H9 (cell line): Measurements from ENCODE around the gene ALMS1. TPM values are rescaled to one million over a fixed set of nuclear protein-coding genes. Genes with fewer than 3 reads are reported as not detected.

Experiments
- DNase-seq: peaks from one replicate; pipeline ENCODE4 v3.0.0-alpha.2; 2017
- H2AFZ ChIP-seq: one replicate; pipeline ENCODE4 v1.6.1; 2013; ENCODE audit warnings: mild to moderate bottlenecking, low read length, control low read depth, moderate library complexity
- H2AK5ac ChIP-seq: 2 replicates; pipeline ENCODE4 v1.6.1; 2013; ENCODE audit warnings: low read length, control low read depth, mixed read lengths; ENCODE audit not compliant: insufficient read length
- H2BK120ac ChIP-seq: one replicate; pipeline ENCODE4 v1.6.1; 2013; ENCODE audit warnings: low read depth, mild to moderate bottlenecking, low read length, control low read depth, inconsistent platforms; ENCODE audit not compliant: poor library complexity, severe bottlenecking
- H2BK12ac ChIP-seq: 2 replicates; pipeline ENCODE4 v1.6.1; 2013; ENCODE audit warnings: low read length, control low read depth, mixed read lengths, low read depth; ENCODE audit not compliant: insufficient read length
- H2BK15ac ChIP-seq: 2 replicates; pipeline ENCODE4 v1.6.1; 2013; ENCODE audit warnings: low read depth, low read length, control low read depth
- H2BK20ac ChIP-seq: one replicate; pipeline ENCODE4 v1.6.1; 2013; ENCODE audit warnings: low read depth, mild to moderate bottlenecking, low read length, control low read depth, inconsistent platforms; ENCODE audit not compliant: poor library complexity, severe bottlenecking
- H2BK5ac ChIP-seq: 2 replicates; pipeline ENCODE4 v1.6.1; 2013; ENCODE audit warnings: low read length, control low read depth, mixed read lengths; ENCODE audit not compliant: insufficient read length
- H3K14ac ChIP-seq: 2 replicates; pipeline ENCODE4 v1.6.1; 2013; ENCODE audit warnings: low read length, control low read depth; ENCODE audit not compliant: insufficient read depth
- H3K18ac ChIP-seq: 2 replicates; pipeline ENCODE4 v1.6.1; 2013; ENCODE audit warnings: low read depth, mild to moderate bottlenecking, mixed read lengths, low read length, control low read depth; ENCODE audit not compliant: insufficient read length
- H3K23ac ChIP-seq: 2 replicates; pipeline ENCODE4 v1.6.1; 2013; ENCODE audit warnings: low read length, control low read depth, mixed read lengths, low read depth; ENCODE audit not compliant: insufficient read length
- H3K23me2 ChIP-seq: 2 replicates; pipeline ENCODE4 v1.6.1; 2013; ENCODE audit warnings: low read depth, mild to moderate bottlenecking, mixed read lengths, low read length, control low read depth; ENCODE audit not compliant: insufficient read length, poor library complexity, severe bottlenecking
- H3K27ac ChIP-seq: 2 replicates; pipeline ENCODE4 v1.5.1; 2013; ENCODE audit warnings: low read length, control low read depth, mixed read lengths, low read depth; ENCODE audit not compliant: insufficient read length
- H3K27me3 ChIP-seq: 2 replicates; pipeline ENCODE4 v1.6.1; 2013; ENCODE audit warnings: low read length, control low read depth, inconsistent platforms; ENCODE audit not compliant: insufficient read depth
- H3K4ac ChIP-seq: 2 replicates; pipeline ENCODE4 v1.6.1; 2013; ENCODE audit warnings: low read depth, mild to moderate bottlenecking, control low read depth, inconsistent platforms, low read length, moderate library complexity
- H3K4me1 ChIP-seq: 2 replicates; pipeline ENCODE4 v1.6.1; 2013; ENCODE audit warnings: low read length, control low read depth, inconsistent platforms; ENCODE audit not compliant: insufficient read depth
- H3K4me2 ChIP-seq: 2 replicates; pipeline ENCODE4 v1.6.1; 2013; ENCODE audit warnings: low read length, control low read depth, mixed read lengths; ENCODE audit not compliant: insufficient read length, insufficient read depth
- H3K56ac ChIP-seq: 2 replicates; pipeline ENCODE4 v1.6.1; 2013; ENCODE audit warnings: low read depth, mild to moderate bottlenecking, mixed read lengths, low read length, control low read depth; ENCODE audit not compliant: insufficient read length
- H3K79me1 ChIP-seq: 2 replicates; pipeline ENCODE4 v1.6.1; 2013; ENCODE audit warnings: low read depth, mild to moderate bottlenecking, moderate library complexity, low read length, control low read depth, inconsistent platforms; ENCODE audit not compliant: insufficient read depth, poor library complexity, severe bottlenecking
- H3K79me2 ChIP-seq: 2 replicates; pipeline ENCODE4 v1.6.1; 2013; ENCODE audit warnings: low read length, control low read depth, inconsistent platforms; ENCODE audit not compliant: insufficient read depth
- H3K9ac ChIP-seq: 2 replicates; pipeline ENCODE4 v1.6.1; 2013; ENCODE audit warnings: low read length, control low read depth, mixed read lengths; ENCODE audit not compliant: insufficient read length; ENCODE audit errors: extremely low read depth
- H3K9me3 ChIP-seq: one replicate; pipeline ENCODE4 v1.6.1; 2013; ENCODE audit warnings: low read depth, low read length, inconsistent platforms; ENCODE audit not compliant: control insufficient read depth
- H3T11ph ChIP-seq: one replicate; pipeline ENCODE4 v1.6.1; 2013; ENCODE audit warnings: mild to moderate bottlenecking, low read length, control low read depth, inconsistent platforms
- H4K20me1 ChIP-seq: one replicate; pipeline ENCODE4 v1.6.1; 2013; ENCODE audit not compliant: control insufficient read depth, insufficient read length, insufficient read depth
- H4K5ac ChIP-seq: 2 replicates; pipeline ENCODE4 v1.6.1; 2013; ENCODE audit warnings: low read depth, mild to moderate bottlenecking, mixed read lengths, low read length, control low read depth; ENCODE audit not compliant: insufficient read length
- H4K8ac ChIP-seq: replicated peaks from 2 replicates; pipeline ENCODE4 v1.6.1; 2013; ENCODE audit warnings: low read length, control low read depth, mixed read lengths, low read depth; ENCODE audit not compliant: insufficient read length
- H4K91ac ChIP-seq: 2 replicates; pipeline ENCODE4 v1.6.1; 2013; ENCODE audit warnings: low read depth, mild to moderate bottlenecking, moderate library complexity, mixed read lengths, low read length, control low read depth; ENCODE audit not compliant: insufficient read length
- H3K27ac Mint-ChIP-seq, 3 experiments: 2 replicates in 2 of 3; 3 replicates in 1 of 3; pipeline ENCODE4 v1.8.0; 2020 to 2021; ENCODE audit warnings: mixed read lengths in 3 of 3, mild to moderate bottlenecking in 1 of 3, moderate library complexity in 1 of 3
- H3K27me3 Mint-ChIP-seq: 2 replicates; pipeline ENCODE4 v1.8.0; 2021; ENCODE audit warnings: low read depth, mild to moderate bottlenecking, moderate library complexity, mixed read lengths
- H3K36me3 Mint-ChIP-seq, 3 experiments: 2 replicates in 2 of 3; 3 replicates in 1 of 3; pipeline ENCODE4 v1.8.0; 2020 to 2021; ENCODE audit warnings: low read depth in 3 of 3, mixed read lengths in 3 of 3; ENCODE audit not compliant: insufficient read depth in 1 of 3
- H3K4me1 Mint-ChIP-seq, 2 experiments: 2 replicates each; pipeline ENCODE4 v1.8.0; 2020; ENCODE audit warnings: mixed read lengths in 2 of 2
- H3K4me3 Mint-ChIP-seq, 2 experiments: 2 replicates in 1 of 2; 3 replicates in 1 of 2; pipeline ENCODE4 v1.8.0; 2020 to 2021; ENCODE audit warnings: mild to moderate bottlenecking in 2 of 2, mixed read lengths in 2 of 2, moderate library complexity in 1 of 2
- H3K9me3 Mint-ChIP-seq, 2 experiments: 2 replicates in 1 of 2; 3 replicates in 1 of 2; pipeline ENCODE4 v1.8.0; 2020; ENCODE audit warnings: mild to moderate bottlenecking in 2 of 2, mixed read lengths in 2 of 2, moderate library complexity in 1 of 2
- WGBS: extraction: QIAGEN DNeasy Blood & Tissue Kit; methylation state at CpG from one replicate; pipeline ENCODE4 v1.1.7; 2013; ENCODE audit warnings: missing lambda C conversion rate, low lambda C conversion rate, mixed read lengths; ENCODE audit not compliant: insufficient read length; ENCODE audit errors: extremely low coverage; 5-methylcytosine and 5-hydroxymethylcytosine counted together
- total RNA-seq: library from RNA; stranded (reverse); gene quantifications from 2 replicates; pipeline ENCODE4 v1.2.1, GENCODE V29; 2021
- TF ChIP-seq, protein P1 (sequence below): fragments of 200-600 bp; sonication (generic); conservative IDR thresholded peaks from 3 replicates; pipeline ENCODE4 v1.8.0; 2021; ENCODE audit warnings: antibody characterized with exemption, mild to moderate bottlenecking

ALMS1 gene
- total RNA-seq, 1 experiment from 2014 or later = 36.2 TPM

DNA sequence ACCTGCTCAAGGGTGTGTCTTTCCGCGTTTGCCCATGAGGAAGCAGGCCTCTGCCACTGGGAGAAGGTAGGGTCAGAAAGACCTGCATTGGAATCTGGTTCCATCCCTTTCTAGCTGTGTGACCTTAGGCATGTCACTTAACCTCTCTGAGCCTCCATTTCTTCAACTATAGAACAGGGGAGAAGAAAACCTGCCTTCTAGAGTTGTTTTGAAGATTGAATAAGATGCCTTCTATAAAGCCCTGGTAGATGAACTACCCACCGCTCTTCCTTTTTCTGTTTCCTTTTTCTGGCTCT is 256.1 kb downstream of the ALMS1 start:
- Histone ChIP-seq H4K5ac (no peak overlapping the region), H2BK120ac (no peak overlapping the region), H2BK20ac (no peak overlapping the region), H3K56ac (no peak overlapping the region), H3K27ac (no peak overlapping the region), H3K4me1 (no peaks in the 10 kb centered on the region), H2AK5ac (no peak overlapping the region), H3K23ac (no peak overlapping the region), H3K4ac (no peak overlapping the region), H3K23me2 (no peaks in the 10 kb centered on the region), H3K27me3 (no peaks in the 10 kb centered on the region), H2AFZ (no peak overlapping the region), H4K8ac (no peak overlapping the region), H4K20me1 (no peaks in the 10 kb centered on the region), H3K4me2 (no peak overlapping the region), H3K9me3 (peaks cover 26% of the 10 kb centered on the region), H3K9ac (no peak overlapping the region), H2BK15ac (no peak overlapping the region), H2BK12ac (no peak overlapping the region), H3K18ac (no peak overlapping the region), H4K91ac (no peak overlapping the region), H3K79me2 (no peaks in the 10 kb centered on the region), H3K14ac (no peak overlapping the region), H3T11ph (no peak overlapping the region), H2BK5ac (no peak overlapping the region), H3K79me1 (no peaks in the 10 kb centered on the region)
- TF ChIP-seq, protein P1, sequence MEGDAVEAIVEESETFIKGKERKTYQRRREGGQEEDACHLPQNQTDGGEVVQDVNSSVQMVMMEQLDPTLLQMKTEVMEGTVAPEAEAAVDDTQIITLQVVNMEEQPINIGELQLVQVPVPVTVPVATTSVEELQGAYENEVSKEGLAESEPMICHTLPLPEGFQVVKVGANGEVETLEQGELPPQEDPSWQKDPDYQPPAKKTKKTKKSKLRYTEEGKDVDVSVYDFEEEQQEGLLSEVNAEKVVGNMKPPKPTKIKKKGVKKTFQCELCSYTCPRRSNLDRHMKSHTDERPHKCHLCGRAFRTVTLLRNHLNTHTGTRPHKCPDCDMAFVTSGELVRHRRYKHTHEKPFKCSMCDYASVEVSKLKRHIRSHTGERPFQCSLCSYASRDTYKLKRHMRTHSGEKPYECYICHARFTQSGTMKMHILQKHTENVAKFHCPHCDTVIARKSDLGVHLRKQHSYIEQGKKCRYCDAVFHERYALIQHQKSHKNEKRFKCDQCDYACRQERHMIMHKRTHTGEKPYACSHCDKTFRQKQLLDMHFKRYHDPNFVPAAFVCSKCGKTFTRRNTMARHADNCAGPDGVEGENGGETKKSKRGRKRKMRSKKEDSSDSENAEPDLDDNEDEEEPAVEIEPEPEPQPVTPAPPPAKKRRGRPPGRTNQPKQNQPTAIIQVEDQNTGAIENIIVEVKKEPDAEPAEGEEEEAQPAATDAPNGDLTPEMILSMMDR = no peak
- peaks cover 8 to 24% (median 13%) of the 10 kb centered on the region in 3 experiments for H3K36me3 Mint-ChIP-seq
- no peak for DNase-seq
- H3K27ac Mint-ChIP-seq = no peak overlapping the region
- no peak overlapping the region for H3K4me3 Mint-ChIP-seq
- H3K9me3 Mint-ChIP-seq = peaks cover 36 to 51% of the 10 kb centered on the region in 2 experiments
- H3K4me1 Mint-ChIP-seq = peaks cover 0 to 2% of the 10 kb centered on the region in 2 experiments; a peak in 1 of 4 replicates
- no CpG with 5 or more reads among the region's 3 CpGs for WGBS
- peaks cover 47% of the 10 kb centered on the region for H3K27me3 Mint-ChIP-seq
